ENCODE measurements around the gene PAXX.

PAXX gene

GRCh38 chr9:136991993-136992818, at the start of gene PAXX:
PAXX (plus strand) TSS chr9:136992422; CDS start chr9:136992444, 22 bp downstream.
- peak; percentile 96 for DNase-seq

GRCh38 chr9:136942881-136943230, 49.4 kb upstream of the PAXX start:
- no peak for DNase-seq

- peak; percentile 31 for DNase-seq
These were observed 48.7 kb upstream of the PAXX start for GRCh38 chr9:136943291-136944211.

DNA sequence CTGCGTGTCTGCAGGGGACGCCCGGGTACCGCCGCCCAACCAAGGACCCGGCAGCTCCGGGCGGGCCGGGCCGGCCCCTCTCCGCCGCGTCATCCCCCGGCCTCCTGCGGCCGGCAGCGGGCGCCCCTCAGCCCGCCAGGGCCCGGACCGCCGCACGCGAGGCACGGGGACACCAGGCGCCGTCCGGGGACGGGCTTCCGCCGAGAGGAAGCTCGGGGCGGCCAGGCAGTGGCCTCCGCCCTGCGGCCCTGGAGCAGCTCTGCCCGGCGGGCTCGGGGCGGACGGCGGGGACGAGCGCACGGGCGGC, 48.1 kb upstream of the PAXX start:
- no peak for DNase-seq

GRCh38 chr9:136944519-136945332, 47.5 kb upstream of the PAXX start, which contains the start of the genes C8G and FBXW5:
C8G (plus strand) TSS chr9:136945243; CDS start chr9:136945321, 78 bp downstream.
FBXW5 (minus strand) TSS chr9:136944738; CDS start chr9:136944083, 655 bp downstream.
- peak; percentile 94 for DNase-seq

DNA sequence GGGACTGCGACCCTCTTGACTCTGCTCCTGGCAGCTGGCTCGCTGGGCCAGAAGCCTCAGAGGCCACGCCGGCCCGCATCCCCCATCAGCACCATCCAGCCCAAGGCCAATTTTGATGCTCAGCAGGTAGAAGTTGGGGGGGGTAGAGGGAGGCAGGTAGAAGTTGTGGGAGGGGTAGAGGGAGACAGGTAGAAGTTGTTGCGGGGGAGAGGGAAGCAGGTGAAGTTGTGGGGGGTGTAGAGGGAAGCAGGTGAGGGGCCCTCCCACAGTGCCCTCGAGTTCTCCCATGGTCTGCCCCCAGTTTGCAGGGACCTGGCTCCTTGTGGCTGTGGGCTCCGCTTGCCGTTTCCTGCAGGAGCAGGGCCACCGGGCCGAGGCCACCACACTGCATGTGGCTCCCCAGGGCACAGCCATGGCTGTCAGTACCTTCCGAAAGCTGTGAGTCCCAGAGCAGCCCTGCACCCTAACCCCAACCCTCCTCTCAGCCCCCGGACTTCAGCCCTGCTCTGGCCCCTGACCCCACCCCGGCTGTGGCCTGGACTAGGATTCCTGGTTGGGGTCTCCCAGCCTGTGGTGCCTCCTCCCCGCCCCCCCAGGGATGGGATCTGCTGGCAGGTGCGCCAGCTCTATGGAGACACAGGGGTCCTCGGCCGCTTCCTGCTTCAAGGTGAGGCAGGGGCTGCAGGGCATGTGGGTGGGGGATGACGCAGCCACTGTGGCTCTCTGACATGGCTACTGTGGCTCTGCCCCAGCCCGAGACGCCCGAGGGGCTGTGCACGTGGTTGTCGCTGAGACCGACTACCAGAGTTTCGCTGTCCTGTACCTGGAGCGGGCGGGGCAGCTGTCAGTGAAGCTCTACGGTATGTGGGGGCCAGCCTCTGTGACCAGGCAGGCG, 46.6 kb upstream of the PAXX start:
- DNase-seq = no peak

DNA sequence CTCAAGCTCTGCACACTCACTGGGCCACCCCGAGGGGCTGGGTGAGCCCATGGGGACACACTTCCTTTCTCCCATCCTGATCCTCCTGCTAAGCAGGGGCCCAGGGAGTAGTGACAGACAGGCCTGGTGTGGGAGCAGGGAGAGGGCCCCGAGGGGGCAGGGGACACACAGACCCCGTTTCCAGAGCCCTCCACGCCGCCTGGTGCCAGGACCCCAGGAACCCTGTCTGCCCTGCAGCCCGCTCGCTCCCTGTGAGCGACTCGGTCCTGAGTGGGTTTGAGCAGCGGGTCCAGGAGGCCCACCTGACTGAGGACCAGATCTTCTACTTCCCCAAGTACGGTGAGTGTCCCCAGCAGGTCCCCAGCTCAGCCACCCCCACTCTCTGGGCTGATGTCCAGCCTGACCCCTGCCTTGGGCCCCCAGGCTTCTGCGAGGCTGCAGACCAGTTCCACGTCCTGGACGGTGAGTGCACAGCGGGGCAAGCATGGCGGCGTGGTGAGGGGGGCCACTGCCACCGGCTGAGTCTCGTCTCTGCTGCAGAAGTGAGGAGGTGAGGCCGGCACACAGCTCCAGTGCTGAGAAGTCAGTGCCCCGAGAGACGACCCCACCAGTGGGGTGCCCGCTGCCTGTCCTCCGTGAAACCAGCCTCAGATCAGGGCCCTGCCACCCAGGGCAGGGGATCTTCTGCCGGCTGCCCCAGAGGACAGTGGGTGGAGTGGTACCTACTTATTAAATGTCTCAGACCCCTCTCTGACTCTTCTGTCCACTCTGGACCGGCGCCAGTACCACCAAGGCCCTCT, 45.8 kb upstream of the PAXX start:
- no peak for DNase-seq

DNA sequence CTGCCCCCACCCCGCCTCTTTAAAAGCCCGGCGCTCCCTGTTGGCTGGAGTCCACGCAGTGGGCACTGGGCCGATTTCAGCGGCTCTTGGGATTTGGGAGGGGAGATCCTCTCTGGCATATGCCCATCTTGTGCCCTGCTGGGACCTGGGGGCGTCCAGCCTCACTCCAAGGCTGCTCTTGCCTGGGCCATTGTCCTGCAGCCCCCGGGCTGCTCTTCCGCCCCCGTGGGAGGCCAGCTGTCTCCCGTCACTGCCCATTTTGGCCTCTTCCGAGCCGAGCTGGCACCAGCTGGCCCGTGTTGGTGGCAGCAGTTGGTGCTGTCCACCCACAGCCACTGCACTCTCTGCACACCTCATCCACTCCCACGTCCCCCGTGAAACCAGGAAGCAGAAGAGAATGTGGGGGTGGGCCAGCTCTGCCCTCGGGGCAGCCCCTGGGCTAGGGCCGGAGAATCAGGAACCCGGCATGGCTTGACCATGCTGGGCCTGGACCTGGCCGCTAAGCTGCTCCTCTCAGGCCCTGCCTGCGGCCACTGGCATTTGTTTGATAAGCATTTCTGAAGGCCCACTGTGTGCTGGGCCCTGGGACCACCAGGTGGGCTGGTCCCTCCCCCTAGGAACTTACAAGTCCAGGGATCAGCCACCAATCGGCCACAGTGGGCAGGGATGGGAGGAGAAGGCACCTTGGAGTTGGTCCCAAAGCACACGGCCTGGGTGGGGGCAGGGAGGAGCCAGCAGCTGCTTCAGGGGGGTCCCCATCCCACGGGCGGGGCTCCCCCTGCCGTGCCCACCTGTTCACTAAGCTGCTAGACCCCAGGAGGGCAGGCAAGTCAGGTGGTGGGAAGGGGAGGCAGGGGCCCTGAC, 45.0 kb upstream of the PAXX start:
- DNase-seq = no peak

DNA sequence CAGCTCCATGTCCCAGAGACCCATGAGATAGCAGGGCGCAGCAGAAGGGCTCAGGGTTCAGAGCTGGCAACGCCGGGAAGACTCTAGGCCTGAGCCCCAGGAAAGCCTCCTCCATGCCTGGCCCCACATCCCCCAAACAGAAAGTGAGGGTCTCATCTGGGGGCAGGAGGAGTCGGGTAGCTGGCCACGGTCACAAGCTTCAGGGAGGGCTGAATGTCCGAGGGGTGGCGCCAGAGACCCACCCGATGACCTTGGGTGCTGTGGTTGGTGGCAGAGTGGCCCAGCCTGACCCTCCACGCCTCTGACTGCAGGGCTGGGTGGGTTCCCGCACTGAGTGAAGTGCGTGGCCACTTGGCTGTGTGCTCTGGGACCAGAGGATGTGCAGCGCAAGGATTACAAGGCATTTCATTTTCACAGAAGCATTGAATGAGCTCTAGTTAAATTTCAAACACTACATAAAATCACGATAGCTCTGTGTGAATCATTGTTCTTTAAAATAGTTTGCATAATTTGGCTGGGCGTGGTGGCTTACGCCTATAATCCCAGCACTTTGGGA, 44.2 kb upstream of the PAXX start:
- DNase-seq = no peak

DNA sequence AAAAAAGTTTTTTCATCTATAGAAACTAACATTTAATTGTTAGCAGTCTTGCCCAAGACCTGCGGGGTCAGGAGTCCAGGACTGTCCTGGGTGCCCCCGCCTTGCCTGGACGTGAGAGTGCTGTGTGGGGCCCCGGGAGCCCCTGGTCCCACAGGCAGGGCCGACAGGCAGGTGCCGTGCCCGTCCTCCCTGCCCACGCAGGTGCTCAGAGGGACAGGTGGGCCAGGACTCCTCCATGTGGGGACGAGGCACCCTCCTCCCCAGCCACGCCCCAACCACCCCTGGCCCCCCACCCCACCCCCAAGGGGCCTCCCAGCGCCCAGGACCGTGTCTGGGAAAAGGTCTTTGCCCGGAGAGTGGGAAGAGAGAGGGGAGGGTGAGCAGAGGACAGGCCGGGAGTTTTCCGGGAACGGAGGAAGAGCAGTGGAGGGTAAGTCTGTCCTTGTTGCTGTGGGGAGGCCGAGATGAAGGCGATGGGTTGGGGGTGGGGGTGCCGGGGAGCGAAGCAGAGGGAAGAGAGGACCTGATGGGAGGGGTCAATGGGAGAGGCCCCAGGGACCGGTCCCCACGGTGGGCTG, 42.9 kb upstream of the PAXX start:
- no peak for DNase-seq

- DNase-seq = peak; percentile 98
These were observed 42.2 kb upstream of the PAXX start for GRCh38 chr9:136949817-136950655.

DNA sequence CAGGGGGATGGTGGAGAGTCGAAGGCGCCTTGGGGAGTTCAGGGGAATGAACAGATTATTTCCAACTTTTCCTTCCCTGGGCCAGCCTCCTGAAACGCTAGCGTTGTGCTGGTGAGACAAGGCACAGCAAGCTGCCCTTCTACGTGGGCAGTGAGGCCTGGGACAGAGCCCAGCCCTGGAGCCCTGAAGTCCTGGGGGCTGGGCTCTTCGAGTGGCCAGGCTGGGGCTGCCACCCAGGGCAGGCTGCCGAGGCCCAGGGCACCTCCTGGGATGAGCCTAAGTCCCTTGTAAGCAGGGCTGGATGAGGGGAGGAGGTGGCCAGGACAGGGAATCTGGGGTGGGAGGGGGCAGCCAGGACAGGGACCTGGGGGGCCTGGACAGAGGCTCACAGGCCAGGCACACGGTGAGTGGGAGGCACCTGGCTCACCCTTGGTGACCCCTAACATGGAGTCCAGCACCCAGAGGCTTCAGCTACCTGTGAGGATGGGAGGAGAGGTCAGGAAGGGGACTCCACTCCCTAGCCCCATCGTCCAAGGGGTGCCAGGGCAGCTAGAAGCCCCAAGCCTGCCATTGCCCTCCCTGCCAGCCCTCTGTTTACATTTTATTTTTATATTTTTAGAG, 41.5 kb upstream of the PAXX start:
- no peak for DNase-seq

- DNase-seq = no peak
These were observed 40.5 kb upstream of the PAXX start, which contains the start of gene LCN12 for GRCh38 chr9:136951541-136952320. LCN12 (plus strand) TSS chr9:136952273; CDS start chr9:136952328, 55 bp downstream.

DNA sequence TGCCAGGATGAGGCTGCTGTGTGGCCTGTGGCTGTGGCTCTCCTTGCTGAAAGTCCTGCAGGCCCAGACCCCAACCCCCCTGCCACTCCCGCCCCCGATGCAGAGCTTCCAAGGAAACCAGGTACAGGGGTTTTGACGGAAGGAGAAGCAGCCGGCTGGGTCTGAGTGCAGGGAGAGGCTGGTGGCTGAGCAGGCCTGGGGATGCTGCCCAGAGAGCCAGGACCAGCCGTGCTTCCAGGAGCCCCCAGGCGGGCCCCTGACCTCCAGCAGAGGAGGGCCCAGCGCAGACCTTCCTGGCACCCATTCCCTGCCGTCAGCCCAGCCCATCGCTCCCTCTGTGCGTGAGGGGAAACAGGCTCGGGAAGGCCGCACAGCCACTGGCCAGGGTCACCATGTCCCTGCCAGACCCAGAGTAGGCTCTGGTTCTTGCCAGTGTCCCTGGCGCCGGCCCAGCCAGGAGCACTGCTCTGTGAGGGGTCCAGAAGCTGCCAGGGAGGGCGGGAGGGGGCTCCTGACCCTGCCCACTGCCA, 39.8 kb upstream of the PAXX start:
- DNase-seq = no peak

DNA sequence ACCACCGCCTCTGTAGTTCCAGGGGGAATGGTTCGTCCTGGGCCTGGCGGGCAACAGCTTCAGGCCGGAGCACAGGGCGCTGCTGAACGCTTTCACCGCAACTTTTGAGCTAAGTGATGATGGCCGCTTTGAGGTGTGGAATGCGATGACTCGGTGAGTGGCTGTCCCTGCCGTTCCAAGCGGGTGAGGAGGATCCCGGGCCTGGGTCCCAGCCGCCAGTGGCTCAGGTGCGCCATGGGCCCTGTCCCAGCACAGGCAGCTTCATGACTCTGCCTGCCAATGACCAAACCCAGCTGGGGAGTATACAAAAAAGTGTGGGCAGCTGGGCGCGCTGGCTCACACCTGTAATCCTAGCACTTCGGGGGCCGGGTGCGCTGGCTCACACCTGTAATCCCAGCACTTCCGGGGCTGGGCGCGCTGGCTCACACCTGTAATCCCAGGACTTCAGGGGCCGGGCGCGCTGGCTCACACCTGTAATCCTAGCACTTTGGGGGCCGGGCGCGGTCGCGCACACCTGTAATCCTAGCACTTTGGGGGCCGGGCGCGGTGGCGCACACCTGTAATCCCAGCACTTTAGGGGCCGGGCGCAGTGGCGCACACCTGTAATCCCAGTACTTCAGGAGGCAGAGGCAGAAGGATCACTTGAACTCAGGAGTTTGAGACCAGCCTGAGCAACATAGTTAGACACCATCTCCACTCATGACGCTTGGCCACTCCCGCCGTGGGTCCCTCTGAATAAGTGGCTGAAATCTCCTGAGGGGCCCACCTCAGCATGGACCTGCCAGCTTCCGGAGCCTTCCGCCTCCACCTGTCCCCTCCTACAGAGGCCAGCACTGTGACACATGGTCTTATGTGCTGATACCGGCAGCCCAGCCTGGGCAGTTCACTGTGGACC, 39.1 kb upstream of the PAXX start:
- DNase-seq = no peak

Data from stimulated activated CD4-positive, alpha-beta T cell treated with anti-CD3 and anti-CD28 coated beads, Interleukin-4, amount 100 ng/mL, for 1 hour (primary cell).